HG02970 (cell line): ENCODE measurements around the gene TMEM52.

Experiments
- ATAC-seq: cut with Tn5 transposase; IDR thresholded peaks from one replicate; pipeline ENCODE4 v1.9.1; 2021; ENCODE audit warnings: mild to moderate bottlenecking, moderate library complexity, moderate number of reproducible peaks; ENCODE audit not compliant: unreplicated experiment, low FRiP score

TMEM52 gene

DNA sequence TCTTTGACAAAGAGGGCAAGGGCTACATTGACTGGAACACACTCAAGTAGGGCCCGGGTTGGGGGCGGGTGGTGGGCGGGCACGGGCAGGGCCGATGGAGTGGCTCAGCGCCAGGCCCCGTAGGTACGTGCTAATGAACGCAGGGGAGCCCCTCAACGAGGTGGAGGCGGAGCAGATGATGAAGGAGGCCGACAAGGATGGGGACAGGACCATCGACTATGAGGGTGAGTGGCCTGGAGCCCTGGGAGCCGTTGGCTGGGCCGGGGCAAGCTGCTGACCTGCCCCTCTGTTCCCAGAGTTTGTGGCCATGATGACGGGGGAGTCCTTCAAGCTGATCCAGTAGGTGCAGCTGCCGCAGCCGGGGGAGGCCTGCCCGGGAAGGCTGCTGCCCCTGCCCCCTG, 2.2 kb downstream of the TMEM52 start:
- no peak for ATAC-seq

GRCh38 chr1:1915911-1916840, 2.9 kb downstream of the TMEM52 start:
- ATAC-seq = no peak

GRCh38 chr1:1914971-1915692, 3.9 kb downstream of the TMEM52 start, which contains the start of gene CALML6:
CALML6 (plus strand) TSS chr1:1915260; CDS start chr1:1915281, 21 bp downstream.
- no peak for ATAC-seq

GRCh38 chr1:1914101-1914970, 4.7 kb downstream of the TMEM52 start:
- no peak for ATAC-seq

DNA sequence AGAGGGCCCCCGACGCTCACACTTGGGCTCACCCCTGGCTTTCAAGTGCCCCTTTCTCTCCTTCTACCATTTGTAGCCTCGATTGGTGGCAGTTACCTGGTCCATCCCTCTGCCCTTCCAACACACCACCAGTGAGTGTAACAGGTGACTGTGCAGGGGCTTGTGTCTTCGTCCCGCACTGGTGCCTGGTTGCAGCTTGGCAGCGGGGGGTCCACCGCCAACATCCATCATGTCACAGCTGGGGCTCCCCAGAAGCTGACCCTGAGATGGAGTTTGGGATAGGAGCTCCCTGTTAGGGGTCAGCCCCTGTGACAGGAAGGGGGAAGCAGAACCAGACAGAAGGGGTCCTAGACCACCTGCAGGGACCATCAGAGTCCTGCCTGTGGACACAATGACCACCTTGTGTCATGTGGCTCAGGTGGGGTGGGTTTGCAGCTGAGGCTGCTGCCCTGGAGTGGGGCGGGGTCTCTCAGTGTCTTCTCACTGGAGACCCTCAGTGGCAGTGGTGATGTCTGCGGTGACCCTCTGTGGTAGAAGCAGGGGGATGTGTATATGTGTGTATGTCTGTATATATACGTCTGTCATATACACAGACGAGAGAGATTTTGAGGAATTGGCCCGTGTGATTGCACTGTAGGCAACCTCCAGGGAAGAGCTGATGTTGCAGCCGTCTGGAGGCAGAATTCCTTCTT, 7.6 kb downstream of the TMEM52 start:
- no peak for ATAC-seq

DNA sequence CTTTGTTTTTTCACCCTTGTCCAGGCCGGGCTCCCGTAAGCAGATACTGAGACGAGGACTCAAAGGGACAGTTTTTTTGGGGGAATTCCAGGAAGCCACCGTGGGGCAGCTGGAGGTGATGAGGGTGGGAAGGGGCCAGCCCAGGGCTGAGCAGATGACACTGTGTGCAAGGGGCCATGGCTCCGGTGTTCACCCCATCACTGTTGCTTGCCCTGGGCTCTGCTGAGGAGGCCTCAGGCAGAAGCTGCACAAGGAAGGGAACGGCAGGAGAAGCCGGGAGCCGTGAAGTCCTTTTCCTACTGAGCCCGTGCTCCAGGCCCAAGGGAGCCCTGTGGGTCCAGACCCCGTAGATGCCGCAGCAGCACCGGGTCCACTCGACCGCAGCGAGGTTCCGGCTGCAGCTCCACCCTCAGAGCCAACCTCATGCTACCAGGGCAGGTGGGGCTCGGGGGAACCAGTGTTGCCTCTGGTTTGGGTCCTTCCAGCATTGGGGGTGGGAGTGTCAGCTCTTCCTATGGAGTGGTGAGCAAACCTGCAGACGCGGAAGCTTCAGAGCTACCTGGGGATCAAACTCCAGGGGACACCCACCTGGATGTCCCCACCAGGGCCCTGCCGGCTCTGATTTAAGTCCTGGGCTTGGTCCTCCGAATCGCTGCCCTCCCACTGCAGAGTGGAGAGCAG, 8.3 kb downstream of the TMEM52 start:
- ATAC-seq = no peak

GRCh38 chr1:1910033-1910465, 9.0 kb downstream of the TMEM52 start:
- ATAC-seq = no peak

- ATAC-seq = peak; percentile 17
Measured at GRCh38 chr1:1908506-1908791, 10.6 kb downstream of the TMEM52 start.

DNA sequence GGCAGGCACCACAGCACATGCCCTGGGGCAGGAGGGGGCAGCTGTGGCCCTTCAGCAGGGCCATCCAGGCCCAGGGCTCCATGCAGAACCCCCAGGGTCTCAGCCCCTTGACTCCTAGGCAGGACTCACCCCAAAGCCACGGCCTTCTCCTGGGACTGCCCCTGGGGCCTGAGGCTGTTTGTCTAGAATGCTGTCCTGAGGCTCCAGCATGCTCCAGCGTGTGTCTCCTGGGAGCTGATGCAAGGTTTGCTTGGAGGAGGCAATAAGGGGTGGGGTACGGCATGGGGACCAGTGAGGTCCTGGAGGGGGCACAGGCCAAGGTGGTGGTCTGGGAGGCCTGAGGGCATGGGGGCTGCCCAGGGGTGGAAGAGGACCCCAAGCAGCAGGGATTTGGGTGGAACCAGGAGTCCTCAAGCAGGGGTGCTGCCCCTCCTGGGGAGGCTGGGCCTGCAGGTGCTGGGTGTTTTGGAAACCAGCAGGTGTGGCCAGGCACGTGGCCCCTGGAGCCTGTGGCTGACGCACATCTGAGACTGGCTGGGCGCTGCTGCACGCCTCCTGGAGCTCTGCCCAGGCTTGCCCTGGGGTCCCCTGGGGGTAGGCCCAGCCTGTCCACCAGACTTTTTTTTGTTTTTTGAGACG, 11.9 kb downstream of the TMEM52 start:
- peak; percentile 30 for ATAC-seq

GRCh38 chr1:1906185-1907097, 12.6 kb downstream of the TMEM52 start:
- ATAC-seq = no peak

GRCh38 chr1:1903224-1903623, 15.9 kb downstream of the TMEM52 start:
- no peak for ATAC-seq

DNA sequence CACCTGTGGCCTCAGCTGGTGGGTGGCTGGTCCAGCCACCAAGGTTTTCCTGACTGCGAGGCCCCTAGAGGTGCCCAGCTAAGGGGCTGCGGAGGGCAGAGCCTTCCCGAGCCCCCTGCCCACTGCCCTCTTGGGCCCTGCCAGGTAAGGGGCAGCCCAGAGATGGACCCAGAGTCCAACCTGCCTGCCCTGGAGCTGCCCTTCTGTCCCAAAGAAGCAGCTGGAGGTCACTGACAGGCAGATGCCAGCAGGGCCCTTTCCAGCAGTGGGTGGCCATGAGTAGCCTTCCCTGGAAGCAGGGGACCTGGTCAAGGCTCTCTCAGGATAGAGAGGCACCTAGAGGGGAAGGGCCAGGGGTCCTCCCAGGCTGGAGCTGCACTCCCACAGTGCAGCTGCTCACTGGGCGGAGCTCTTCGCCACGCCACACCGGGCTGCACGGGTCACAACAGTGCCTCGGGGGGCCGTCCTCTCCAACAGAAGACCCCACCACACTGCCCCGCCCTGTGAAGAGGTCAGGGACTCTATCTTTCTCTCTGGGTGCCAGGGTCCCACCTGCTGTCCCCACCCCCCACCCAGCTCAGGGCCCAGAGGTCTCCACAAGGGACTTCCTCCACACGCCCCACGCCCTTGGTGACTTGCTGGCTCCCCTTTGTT, 17.3 kb downstream of the TMEM52 start:
- no peak for ATAC-seq

DNA sequence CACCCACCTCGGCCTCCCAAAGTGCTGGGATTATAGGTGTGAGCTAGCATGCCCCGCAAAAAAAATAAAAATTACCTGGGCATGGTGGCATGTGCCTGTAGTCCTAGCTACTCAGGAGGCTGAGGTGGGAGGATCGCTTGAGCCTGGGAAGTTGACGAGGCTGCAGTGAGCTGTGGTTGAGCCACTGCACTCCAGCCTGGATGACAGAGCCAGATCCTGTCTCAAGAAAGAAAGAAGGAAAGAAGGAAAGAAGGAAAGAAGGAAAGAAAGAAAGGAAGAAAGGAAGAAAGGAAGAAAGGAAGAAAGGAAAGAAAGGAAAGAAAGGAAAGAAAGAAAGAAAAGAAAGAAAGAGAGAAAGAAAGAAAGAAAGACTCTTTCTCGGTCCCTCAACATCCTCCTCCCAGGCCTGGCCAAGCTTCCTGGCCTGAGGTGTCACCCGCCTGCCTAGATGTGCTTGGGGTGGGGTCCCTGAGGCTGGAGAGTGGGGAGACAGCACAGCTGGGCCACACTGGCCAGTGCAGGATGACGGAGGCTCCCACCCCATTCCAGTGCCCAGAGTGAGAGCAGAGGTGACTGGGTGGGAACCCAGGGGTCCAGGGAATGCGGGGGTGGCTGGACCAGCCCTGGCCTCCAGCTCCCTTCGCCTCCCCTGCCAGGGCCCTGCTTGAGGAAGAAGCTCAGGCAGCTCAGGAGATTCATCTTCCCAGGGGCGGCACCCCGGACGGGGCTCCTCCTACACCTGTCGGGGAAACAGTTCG, 18.0 kb downstream of the TMEM52 start:
- ATAC-seq = no peak

GRCh38 chr1:1899967-1900327, 19.1 kb downstream of the TMEM52 start:
- ATAC-seq = no peak

GRCh38 chr1:1899266-1899966, 19.7 kb downstream of the TMEM52 start:
- no peak for ATAC-seq

DNA sequence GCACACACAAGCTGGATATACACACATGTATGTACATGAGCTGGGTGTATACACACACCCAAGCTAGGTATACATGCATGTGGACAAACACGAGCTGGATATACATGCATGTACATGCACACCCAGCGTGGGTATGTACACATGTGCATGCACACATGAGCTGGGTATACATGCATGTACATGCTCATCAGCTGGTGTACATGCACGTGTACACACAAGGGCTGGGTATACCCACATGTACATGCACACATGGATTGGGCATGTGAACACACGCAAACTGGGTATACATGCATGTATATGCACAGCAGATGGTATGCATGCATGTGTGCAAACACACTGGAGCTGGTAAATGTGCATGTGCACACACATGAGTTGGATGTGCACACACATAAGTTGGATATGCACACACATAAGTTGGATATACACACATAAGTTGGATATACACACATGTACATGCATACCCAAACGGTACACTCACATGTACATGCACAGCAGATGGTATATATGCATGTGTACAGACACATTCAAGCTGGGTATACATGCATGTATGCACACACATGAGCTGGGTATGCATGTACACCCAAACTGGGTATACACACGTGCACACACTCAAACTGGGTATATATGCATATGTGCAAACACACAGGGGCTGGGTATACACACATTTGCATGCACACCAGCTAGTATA, 20.7 kb downstream of the TMEM52 start:
- no peak for ATAC-seq
